GM21576 (cell line): Measurements from ENCODE around the gene VSIG2.
A peak's percentile ranks its signal among the peaks of the same experiment; 100 is the strongest.
"Not testable (repeated sequence)": the region's sequence is repeated elsewhere in the genome, so short reads cannot be mapped to it uniquely, and the experiment has no call there.

Source experiments
- ATAC-seq: cut with Tn5 transposase; IDR thresholded peaks from one replicate; pipeline ENCODE4 v1.9.1; 2021; ENCODE audit warnings: mild to moderate bottlenecking, moderate library complexity; ENCODE audit not compliant: unreplicated experiment

VSIG2 gene, protein sequence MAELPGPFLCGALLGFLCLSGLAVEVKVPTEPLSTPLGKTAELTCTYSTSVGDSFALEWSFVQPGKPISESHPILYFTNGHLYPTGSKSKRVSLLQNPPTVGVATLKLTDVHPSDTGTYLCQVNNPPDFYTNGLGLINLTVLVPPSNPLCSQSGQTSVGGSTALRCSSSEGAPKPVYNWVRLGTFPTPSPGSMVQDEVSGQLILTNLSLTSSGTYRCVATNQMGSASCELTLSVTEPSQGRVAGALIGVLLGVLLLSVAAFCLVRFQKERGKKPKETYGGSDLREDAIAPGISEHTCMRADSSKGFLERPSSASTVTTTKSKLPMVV

GRCh38 chr11:124751741-124752470 lies at the start of gene VSIG2:
Gene VSIG2 (minus strand): TSS chr11:124752255. CDS start chr11:124752137, 118 bp downstream.
- ATAC-seq: no peak

DNA sequence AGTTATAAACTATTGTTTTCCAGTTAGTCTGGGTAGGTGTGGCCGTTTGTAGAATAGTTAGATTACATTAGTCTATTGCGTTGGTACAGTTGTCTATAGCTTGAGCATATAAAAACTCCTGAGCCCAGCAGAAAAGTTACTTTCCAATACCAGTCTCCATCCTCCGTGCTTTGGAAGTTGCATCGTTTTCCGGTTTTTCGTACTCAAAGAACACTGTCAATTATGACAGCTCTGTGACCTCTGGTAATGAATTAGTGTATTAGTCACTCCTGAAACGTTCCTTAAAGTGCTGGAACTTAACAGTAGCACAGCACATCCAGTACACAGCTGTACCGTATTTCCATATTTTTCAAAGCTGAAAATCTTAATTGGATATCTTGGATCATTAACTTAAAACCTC lies 49.0 kb upstream of the VSIG2 start:
- no peak for ATAC-seq

DNA sequence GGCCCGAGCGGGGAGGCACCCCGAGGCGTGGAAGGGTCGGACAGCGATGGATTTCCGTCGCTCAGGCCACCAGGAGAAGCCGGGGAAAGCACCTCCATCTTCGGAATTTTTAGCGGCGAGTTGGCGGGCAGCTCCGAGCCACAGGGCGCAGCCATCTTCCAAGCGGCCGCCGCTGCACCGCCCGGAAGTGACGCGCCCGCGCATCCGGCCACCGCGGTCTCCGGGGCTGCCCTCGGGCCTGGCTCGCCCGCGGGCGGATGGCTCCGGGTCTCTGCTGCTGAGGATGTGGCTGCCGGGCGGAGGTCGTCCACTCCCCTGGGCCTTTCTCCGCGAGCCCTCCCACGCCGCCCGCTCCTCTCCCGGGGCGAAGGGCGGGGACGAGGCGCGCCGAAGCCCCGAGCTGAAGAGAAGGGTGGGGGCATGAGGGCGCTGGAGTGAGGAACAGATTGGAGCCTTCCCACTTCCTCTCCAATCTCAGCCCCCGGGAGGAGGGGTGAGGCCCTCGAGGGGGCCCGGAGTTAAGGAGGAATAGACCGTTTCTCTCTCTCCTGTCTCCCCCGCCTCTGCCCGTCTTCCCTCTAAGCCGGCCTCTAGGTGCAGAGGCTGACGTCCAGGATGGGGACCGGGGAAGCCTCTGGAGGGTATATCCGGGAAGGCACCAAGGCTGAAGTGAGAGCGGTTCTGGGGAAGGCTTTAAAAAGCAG lies 48.3 kb upstream of the VSIG2 start, which contains the start of gene MSANTD2:
TSS of gene MSANTD2 (minus strand) at position 181 of the 704 bp plus-strand sequence. CDS start at position 155, 26 bp downstream.
- peak; percentile 86 for ATAC-seq

DNA sequence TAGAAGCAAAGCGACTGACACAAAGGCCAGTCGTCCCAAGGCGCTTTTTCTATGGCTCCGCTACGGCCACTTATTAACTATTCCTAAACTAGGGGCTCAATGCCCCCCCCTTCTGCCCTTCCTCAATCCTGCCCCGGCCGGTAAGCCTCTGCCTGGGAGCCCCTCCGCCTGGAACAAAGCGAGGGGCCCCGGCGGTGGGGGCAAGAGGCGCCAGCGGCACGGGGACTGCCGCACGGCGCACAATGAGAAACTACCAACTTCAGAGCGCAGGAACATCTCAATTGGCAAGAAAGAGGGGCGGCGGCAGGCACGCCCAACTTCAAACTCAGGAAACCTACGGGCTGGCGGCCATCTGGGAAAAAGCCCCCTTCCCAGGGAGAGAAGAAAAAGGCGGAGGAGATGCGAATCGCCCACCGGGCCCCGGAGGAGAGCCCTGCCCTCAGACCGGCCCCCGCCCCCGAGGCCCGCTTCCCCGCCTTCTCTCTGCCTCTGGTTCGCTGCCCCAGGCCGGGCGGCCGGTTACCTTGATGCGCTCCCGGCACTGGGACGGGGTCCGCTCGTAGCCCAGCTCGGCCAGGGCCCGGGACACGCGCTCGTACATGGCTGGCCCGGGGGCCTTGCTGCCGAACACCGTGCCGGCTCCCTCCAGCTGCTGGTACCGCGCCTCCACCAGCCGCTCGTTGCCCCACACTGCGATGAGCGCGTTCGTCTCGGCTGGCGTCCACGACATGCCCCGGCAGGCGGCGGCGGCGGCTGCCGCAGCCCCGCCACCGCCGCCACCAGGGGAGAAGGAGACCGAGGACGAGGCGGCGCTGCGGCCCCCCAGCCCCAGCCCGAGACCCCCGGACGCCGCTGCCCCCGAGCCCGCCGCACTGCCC lies 47.5 kb upstream of the VSIG2 start:
- ATAC-seq: peak; percentile 38

GRCh38 chr11:124798991-124799347 lies 46.9 kb upstream of the VSIG2 start:
- ATAC-seq: peak; percentile 24

GRCh38 chr11:124796312-124796711 lies 44.3 kb upstream of the VSIG2 start:
- no peak for ATAC-seq

GRCh38 chr11:124793466-124794278 lies 41.6 kb upstream of the VSIG2 start:
- ATAC-seq: peak; percentile 58

DNA sequence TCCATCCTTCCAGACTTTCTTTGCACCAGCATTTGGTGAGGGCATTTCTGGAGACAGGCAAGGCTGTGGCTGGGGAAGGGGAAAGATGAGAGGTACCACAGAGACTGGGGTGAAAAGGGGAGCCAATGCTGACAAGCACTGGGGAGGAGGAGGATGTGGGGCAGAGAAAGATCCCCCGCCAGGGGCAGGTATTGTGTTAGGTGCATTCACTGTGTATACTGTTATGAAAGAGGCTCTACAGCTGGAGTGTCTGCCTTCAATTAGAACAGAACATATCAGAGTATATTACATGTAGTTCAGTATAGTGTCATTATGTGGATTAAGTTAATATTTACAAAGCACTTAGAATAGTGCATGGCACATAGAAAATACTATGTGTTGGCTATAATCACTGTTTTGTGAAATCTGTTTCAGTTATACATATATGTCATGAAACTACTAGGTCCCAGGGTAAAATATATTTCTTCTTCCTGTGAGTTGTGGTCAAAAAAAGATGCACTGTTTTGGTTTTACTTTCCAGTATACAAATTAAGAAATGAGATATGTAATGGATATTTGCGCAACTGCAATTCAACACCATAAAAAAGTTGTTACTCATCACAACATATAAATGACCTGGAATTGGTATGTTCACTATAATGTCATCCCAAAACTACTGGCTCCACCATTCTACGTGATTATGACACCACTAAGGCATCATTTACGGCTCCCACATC lies 39.7 kb upstream of the VSIG2 start:
- peak; percentile 81 for ATAC-seq

- ATAC-seq: no peak
These were observed 36.5 kb upstream of the VSIG2 start for GRCh38 chr11:124788521-124788920.

DNA sequence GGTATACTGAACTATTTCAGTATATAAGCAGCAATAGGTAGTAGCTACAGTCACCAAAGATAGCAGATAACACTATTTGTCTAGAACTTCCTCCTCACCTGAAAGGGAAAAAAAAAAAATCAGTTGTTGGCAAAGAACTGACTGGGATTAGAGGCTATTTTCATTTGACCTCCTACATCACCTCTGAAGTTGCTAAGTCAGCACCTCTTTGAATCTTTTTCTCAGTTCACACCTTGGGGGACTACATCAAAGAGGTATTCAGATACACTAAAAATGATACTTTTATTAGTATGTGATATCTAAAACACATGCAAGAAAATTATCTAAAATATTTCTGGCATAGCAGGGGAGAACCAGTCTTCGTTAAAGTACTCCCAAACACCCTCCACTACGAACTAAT lies 32.0 kb upstream of the VSIG2 start:
- ATAC-seq: no peak

- no peak for ATAC-seq
These were observed 30.9 kb upstream of the VSIG2 start for GRCh38 chr11:124783002-124783401.

DNA sequence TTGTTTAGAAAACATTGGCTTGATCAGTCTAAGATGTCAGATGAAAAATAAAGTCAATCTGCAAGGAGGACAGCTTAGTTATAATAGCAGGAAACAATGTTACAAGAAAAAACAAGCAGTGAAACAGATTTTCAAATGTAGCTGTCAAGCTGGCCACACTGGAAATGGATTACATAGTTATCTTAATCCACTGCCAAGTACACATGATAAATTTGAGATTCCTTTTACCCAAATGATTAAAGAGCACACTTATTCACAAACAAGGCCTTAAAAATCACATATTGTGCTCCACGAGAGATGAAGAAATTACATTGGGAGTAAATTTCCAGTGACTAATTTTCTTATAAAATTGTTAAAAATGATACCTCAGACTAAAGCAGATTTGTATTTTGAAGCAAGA lies 27.5 kb upstream of the VSIG2 start:
- no peak for ATAC-seq

DNA sequence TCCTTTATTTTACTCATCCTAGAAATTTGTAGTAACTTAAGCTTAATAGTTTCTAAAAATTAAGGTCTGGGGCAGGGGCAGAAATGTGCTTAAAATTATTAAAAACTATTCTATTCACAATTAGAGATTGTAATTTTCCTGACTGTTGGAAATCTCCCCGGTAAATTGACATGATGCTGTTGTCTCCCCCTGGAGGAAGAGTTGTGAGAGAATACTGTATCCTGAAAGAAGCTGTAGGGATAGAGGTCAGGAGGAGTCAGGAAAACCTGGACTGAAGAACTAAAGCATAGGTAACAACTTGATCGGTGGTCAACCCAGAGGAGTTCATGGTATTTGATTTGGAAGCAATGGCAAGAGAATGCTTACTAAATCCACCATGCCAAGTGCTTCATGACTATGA lies 26.2 kb upstream of the VSIG2 start:
- no peak for ATAC-seq

- ATAC-seq: no peak
These were observed 25.0 kb upstream of the VSIG2 start for GRCh38 chr11:124776865-124777645.

DNA sequence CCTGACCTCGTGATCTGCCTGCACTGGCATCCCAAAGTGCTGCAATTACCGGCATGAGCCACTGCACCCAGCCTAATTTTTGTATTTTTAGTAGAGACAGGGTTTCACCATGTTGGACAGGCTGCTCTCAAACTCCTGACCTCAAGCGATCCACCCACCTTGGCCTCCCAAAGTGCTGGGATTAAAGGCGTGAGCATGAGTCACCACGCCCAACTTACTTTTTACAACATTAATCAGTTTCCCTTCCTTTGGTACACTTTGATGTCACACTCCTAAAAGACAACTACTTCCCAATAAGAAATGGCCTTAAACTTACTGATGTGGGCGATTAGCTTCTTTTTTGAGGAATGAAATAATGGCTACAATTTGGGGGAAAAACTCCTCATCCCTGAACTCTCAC lies 18.9 kb upstream of the VSIG2 start:
- ATAC-seq: not testable (repeated sequence)

DNA sequence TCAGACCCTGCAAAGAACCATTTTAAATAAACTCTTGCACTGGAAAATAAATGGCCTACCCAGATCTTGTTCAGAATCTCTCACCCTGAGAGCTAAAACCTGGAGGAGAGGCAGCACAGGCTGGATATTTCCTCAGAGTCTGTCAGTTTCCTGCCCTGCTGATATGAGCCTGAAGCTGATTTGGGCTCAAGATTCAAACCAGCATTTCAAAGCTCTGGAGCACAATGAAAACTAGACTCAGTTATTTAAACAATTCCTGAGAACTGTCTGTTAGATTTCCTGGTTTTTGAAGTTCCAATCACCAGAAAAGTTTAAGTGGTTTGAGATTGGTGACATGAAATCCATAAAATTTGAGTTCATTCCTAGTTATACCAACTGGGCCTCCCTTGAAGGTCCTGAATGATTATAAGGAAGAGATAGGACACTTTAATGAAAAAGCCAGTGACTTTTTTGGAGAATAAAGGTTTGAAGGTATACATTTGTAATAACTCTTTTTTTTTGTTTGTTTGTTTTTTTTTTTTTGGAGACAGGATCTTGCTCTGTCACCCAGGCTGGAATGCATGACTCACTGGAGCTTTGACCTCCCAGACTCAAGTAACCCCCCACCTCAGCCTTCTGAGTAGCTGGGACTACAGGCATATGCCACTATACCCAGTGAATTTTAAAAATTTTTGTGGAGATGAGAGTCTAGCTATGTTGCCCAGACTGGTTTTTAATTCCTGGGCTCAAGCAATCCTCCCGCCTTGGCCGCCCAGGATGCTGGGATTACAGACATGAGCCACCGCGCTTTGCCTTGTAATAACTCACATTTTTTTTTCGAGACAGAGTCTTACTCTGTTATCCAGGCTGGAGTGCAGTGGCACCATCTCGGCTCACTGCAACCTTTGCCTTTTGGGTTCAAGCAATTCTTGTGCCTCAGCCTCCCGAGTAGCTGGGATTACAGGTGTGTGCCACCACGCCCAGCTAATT lies 18.0 kb upstream of the VSIG2 start:
- ATAC-seq: no peak

DNA sequence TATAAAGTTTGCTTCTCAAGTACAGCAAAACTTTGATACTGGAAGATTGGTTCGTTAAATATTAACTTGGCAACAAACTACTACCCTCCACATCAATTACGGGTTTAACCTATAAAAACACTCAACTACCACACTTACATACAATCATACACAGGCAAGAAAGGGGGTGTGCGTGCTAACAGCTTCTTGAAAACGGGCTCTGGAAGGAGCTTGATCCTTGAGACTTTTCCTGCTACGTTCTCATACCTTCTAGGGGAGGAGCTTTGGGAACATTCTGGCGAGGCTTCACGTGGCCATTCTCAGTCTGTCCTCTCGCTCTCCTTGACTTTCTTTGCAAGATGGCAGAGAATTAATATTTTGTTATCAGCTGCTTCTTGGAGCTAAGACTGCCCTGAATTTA lies 16.9 kb upstream of the VSIG2 start:
- ATAC-seq: no peak
